GM12878 (cell line): Measurements from ENCODE around the gene CDH10. TPM values are rescaled to one million over a fixed set of nuclear protein-coding genes. Genes with fewer than 3 reads are reported as not detected.

ENCODE experiments used
- ATAC-seq: fragments of 200-7000 bp; cut with Tn5 transposase; 3 replicates; pipeline ENCODE4 v1.9.1; 2020; ENCODE audit warnings: mild to moderate bottlenecking, moderate library complexity
- BruUV-seq: library from RNA; stranded (reverse); fragments of 400-500 nt; replicated peaks from 2 replicates; lab custom pipeline; 2021; lab: Mats Ljungman, UMichigan
- CTCF ChIA-PET: fragments of 300-600 bp; sonication (Branson Sonifier 250); formaldehyde crosslinking; extraction: SDS; loops from one replicate; lab custom pipeline; 2021; ENCODE audit warnings: inconsistent platforms; lab: Yijun Ruan, JAX
- POLR2A ChIA-PET: fragments of 350-600 bp; formaldehyde crosslinking; extraction: SDS; loops from one replicate; lab custom pipeline; 2021; ENCODE audit warnings: inconsistent platforms; lab: Charles Lee
- RAD21 ChIA-PET: fragments of 300-600 bp; sonication (Branson Sonifier 250); formaldehyde crosslinking; loops from one replicate; lab custom pipeline; 2023; ENCODE audit warnings: antibody characterized with exemption; ENCODE audit not compliant: unreplicated experiment; lab: Charles Lee
- SMC1A ChIA-PET: fragments of 300-600 bp; sonication (Branson Sonifier 250); formaldehyde crosslinking; loops from one replicate; lab custom pipeline; 2023; ENCODE audit not compliant: unreplicated experiment, uncharacterized antibody; lab: Charles Lee
- DNase-seq: peaks from one replicate; pipeline ENCODE4 v3.0.0-alpha.2; 2011; ENCODE audit warnings: low read depth, low spot score
- FAIRE-seq: peaks from 3 replicates; lab custom pipeline; 2011; peaks lifted over from hg19 to GRCh38; lab: Jason Lieb, UNC
- H2AFZ ChIP-seq: 2 replicates; pipeline ENCODE4 v1.6.0; 2011; ENCODE audit warnings: low read depth, low read length, control low read depth; ENCODE audit not compliant: control insufficient read depth
- H3K27ac ChIP-seq: 2 replicates; pipeline ENCODE4 v1.5.1; 2011; ENCODE audit warnings: control low read depth; ENCODE audit not compliant: control insufficient read depth, insufficient read depth
- H3K27me3 ChIP-seq, 2 experiments: replicated peaks in 1 of 2; 2 replicates each; pipeline versions ENCODE4 v1.6.0 to v1.6.1; 2011; ENCODE audit warnings: low read length in 1 of 2; ENCODE audit not compliant: control insufficient read depth in 2 of 2, insufficient read depth in 2 of 2
- H3K36me3 ChIP-seq, 2 experiments: 2 replicates each; pipeline ENCODE4 v1.5.1; 2011; ENCODE audit warnings: low read length in 1 of 2; ENCODE audit not compliant: control insufficient read depth in 2 of 2, insufficient read depth in 2 of 2
- H3K4me1 ChIP-seq: 2 replicates; pipeline ENCODE4 v1.6.1; 2011; ENCODE audit warnings: mild to moderate bottlenecking, low read length, moderate library complexity, mixed read lengths; ENCODE audit not compliant: control insufficient read depth, insufficient read depth
- H3K4me2 ChIP-seq: 2 replicates; pipeline ENCODE4 v1.6.0; 2011; ENCODE audit warnings: control low read depth; ENCODE audit not compliant: control insufficient read depth, insufficient read depth
- H3K4me3 ChIP-seq: fragments of 200-600 bp; sonication (generic); 2 replicates; pipeline ENCODE4 v1.5.1; 2016
- H3K79me2 ChIP-seq: 2 replicates; pipeline ENCODE4 v1.6.0; 2011; ENCODE audit warnings: low read length; ENCODE audit not compliant: control insufficient read depth, insufficient read depth
- H3K9ac ChIP-seq: 2 replicates; pipeline ENCODE4 v1.8.0; 2011; ENCODE audit warnings: low read length, control low read depth, mixed read lengths; ENCODE audit not compliant: control insufficient read depth, insufficient read depth
- H3K9me3 ChIP-seq: replicated peaks from 3 replicates; pipeline ENCODE4 v1.5.1; 2011; ENCODE audit warnings: mild to moderate bottlenecking, low read length; ENCODE audit not compliant: control insufficient read depth, insufficient read depth
- H4K20me1 ChIP-seq: 2 replicates; pipeline ENCODE4 v1.6.0; 2011; ENCODE audit not compliant: control insufficient read depth, insufficient read depth
- CREB1 ChIP-seq: IDR thresholded peaks from 2 replicates; pipeline ENCODE4 v1.6.1; 2012; ENCODE audit warnings: low read depth, mild to moderate bottlenecking, inconsistent platforms
- EGR1 ChIP-seq, 2 experiments: IDR thresholded peaks; 1 replicate in 1 of 2; 2 replicates in 1 of 2; pipeline ENCODE4 v1.6.1; 2011 to 2012; ENCODE audit warnings: low read depth in 2 of 2, low read length in 2 of 2, borderline replicate concordance in 1 of 2, mild to moderate bottlenecking in 1 of 2, moderate library complexity in 1 of 2
- MEF2A ChIP-seq: IDR thresholded peaks from 2 replicates; pipeline ENCODE4 v1.6.1; 2011; ENCODE audit warnings: low read depth, mild to moderate bottlenecking, low read length, moderate library complexity; ENCODE audit not compliant: insufficient read depth
- NR2C1 ChIP-seq: fragments of 450-650 bp; IDR thresholded peaks from 2 replicates; pipeline ENCODE4 v1.6.1; 2017; ENCODE audit warnings: antibody characterized with exemption, mild to moderate bottlenecking, moderate library complexity
- PKNOX1 ChIP-seq: fragments of 450-650 bp; IDR thresholded peaks from 2 replicates; pipeline ENCODE4 v1.6.1; 2016; ENCODE audit warnings: mild to moderate bottlenecking
- POLR2A ChIP-seq: IDR thresholded peaks from 2 replicates; pipeline ENCODE4 v1.6.1; 2011; ENCODE audit warnings: low read depth, mild to moderate bottlenecking, low read length
- RELA ChIP-seq: fragments of 450-650 bp; IDR thresholded peaks from 2 replicates; pipeline ENCODE4 v1.8.0; 2014; ENCODE audit warnings: borderline replicate concordance; ENCODE audit not compliant: partially characterized antibody
- WGBS: methylation state at CpG from one replicate; pipeline ENCODE4 v1.1.6; 2016; ENCODE audit warnings: low lambda C conversion rate; ENCODE audit not compliant: insufficient replicate concordance, insufficient coverage; ENCODE audit errors: missing lambda C conversion rate; 5-methylcytosine and 5-hydroxymethylcytosine counted together
- in situ Hi-C: fragments of 300-500 bp; cut with MboI; formaldehyde crosslinking; loops from 9 replicates; pipeline ENCODE4 v1.14.3; 2018; ENCODE audit warnings: mixed read lengths
- intact Hi-C: fragments of 100-400 bp; cut with micrococcal nuclease; formaldehyde crosslinking; loops from one replicate; pipeline ENCODE4 v1.14.2; 2022; ENCODE audit not compliant: unreplicated experiment
- polyA plus RNA-seq, 11 experiments: library from polyadenylated mRNA; depleted of rRNA in 4 of 11; unstranded in 6 of 11; stranded (reverse) in 5 of 11; fragments of >200 nt; fragmentation: Nextera tagmentation in 4 of 11; fragmentation: Illumina TruSeq in 1 of 11; extraction: Ambion mirVana in 4 of 11; extraction: Trizol in 1 of 11; gene quantifications; 1 replicate in 1 of 11; 2 replicates in 10 of 11; pipeline versions ENCODE4 v1.2.1 to v1.2.3, GENCODE V29; 2011 to 2016; ENCODE audit warnings: inconsistent platforms in 2 of 11, missing spikeins in 2 of 11, low read depth in 1 of 11
- total RNA-seq, 4 experiments: library from RNA; depleted of rRNA in 3 of 4; stranded (reverse); fragments of >200 nt in 3 of 4; fragmentation: Illumina TruSeq in 1 of 4; extraction: Trizol in 1 of 4; gene quantifications; 2 replicates each; pipeline versions ENCODE4 v1.2.1 to v1.2.3, GENCODE V29; 2013 to 2021
- TF ChIP-seq, protein P1 (sequence below): fragments of 450-650 bp; IDR thresholded peaks from 2 replicates; pipeline ENCODE4 v1.6.1; 2017; ENCODE audit warnings: borderline replicate concordance

CDH10 gene
- total and polyA plus RNA-seq, 10 of the 15 experiments (the other 5 are each of a cell fraction or from before 2014, with no cell fraction given) = 0.04 to 0.05 TPM; not detected in 8

GRCh38 chr5:24480952-24481351 lies 163.8 kb downstream of the CDH10 start:
- Histone ChIP-seq H3K27ac (no peak overlapping the region), H3K9me3 (no peaks in the 10 kb centered on the region), H3K4me1 (no peaks in the 10 kb centered on the region), H3K4me2 (no peak overlapping the region), H4K20me1 (no peaks in the 10 kb centered on the region), H3K9ac (no peak overlapping the region), H3K27me3 (no peaks in the 10 kb centered on the region), H3K4me3 (no peak overlapping the region), H2AFZ (no peak overlapping the region), H3K36me3 (no peaks in the 10 kb centered on the region), H3K79me2 (no peaks in the 10 kb centered on the region)
- in situ Hi-C loops = no loop called here
- intact Hi-C loops = no loop called here
- SMC1A ChIA-PET = interaction anchor here (1.4 kb wide), 1 partner anchor 11 kb away, joined by 3 read pairs; no protein-coding TSS in a partner anchor
- FAIRE-seq (no peak), DNase-seq (no peak), ATAC-seq (no peak)
- CTCF ChIA-PET = no interaction called here
- TF ChIP-seq CREB1 (no peak), POLR2A (no peak), EGR1 (IDR thresholded peaks at IDR 0.05; ENCODE audit: borderline replicate concordance in 1 of 2, low read depth in 2 of 2, low read length in 2 of 2) (no peak)
- no TSS peak for BruUV-seq
- RAD21 ChIA-PET = no interaction called here
- POLR2A ChIA-PET = no interaction called here

GRCh38 chr5:24477958-24478357 lies 166.8 kb downstream of the CDH10 start:
- Histone ChIP-seq H3K27ac (no peak overlapping the region), H3K4me2 (no peak overlapping the region), H2AFZ (no peak overlapping the region), H3K4me1 (no peaks in the 10 kb centered on the region)
- ChIA-PET POLR2A (no interaction called here), RAD21 (no interaction called here), CTCF (no interaction called here), SMC1A (interaction anchor here (0.7 kb wide), 1 partner anchor 10 kb away, joined by 3 read pairs; no protein-coding TSS in a partner anchor)
- DNase-seq = no peak
- no TSS peak for BruUV-seq
- intact Hi-C loops (no loop called here), in situ Hi-C loops (no loop called here)
- no peak for TF ChIP-seq MEF2A
- no peak for TF ChIP-seq NR2C1
- TF ChIP-seq, protein P1, sequence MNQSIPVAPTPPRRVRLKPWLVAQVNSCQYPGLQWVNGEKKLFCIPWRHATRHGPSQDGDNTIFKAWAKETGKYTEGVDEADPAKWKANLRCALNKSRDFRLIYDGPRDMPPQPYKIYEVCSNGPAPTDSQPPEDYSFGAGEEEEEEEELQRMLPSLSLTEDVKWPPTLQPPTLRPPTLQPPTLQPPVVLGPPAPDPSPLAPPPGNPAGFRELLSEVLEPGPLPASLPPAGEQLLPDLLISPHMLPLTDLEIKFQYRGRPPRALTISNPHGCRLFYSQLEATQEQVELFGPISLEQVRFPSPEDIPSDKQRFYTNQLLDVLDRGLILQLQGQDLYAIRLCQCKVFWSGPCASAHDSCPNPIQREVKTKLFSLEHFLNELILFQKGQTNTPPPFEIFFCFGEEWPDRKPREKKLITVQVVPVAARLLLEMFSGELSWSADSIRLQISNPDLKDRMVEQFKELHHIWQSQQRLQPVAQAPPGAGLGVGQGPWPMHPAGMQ = no peak
- no peak for TF ChIP-seq RELA
- no peak for TF ChIP-seq POLR2A
- no peak for TF ChIP-seq PKNOX1
- TF ChIP-seq, all 136 proteins: peak for 0
- FAIRE-seq = no peak
- Histone ChIP-seq H4K20me1 (no peaks in the 10 kb centered on the region), H3K9me3 (no peaks in the 10 kb centered on the region), H3K27me3 (no peaks in the 10 kb centered on the region), H3K9ac (no peak overlapping the region), H3K36me3 (no peaks in the 10 kb centered on the region), H3K79me2 (no peaks in the 10 kb centered on the region), H3K4me3 (no peak overlapping the region)
- ATAC-seq = no peak
- WGBS = 13% methylated on average over 5 of the region's 5 CpGs
